Measurements from ENCODE around the gene DUSP5. TPM values are rescaled to one million over a fixed set of nuclear protein-coding genes. Genes with fewer than 3 reads are reported as not detected.

The DUSP5 gene
- total and polyA plus RNA-seq, 7 donors: 1.2 to 77.5 (median 2.1) TPM

- Histone ChIP-seq H3K4me3 (no peak overlapping the region), H3K27me3 (ENCODE audit: insufficient read depth in 3 of 3, low read length in 2 of 3) (no peaks in the 10 kb centered on the region), H3K36me3 (ENCODE audit: insufficient read depth in 1 of 2, low read depth in 1 of 2) (no peaks in the 10 kb centered on the region), H3K27ac (no peak overlapping the region), H3K9me3 (no peaks in the 10 kb centered on the region), H3K4me1 (no peaks in the 10 kb centered on the region)
- intact Hi-C loops (cut with DNase I): no loop called here
- WGBS, 3 donors: 72 to 84% (median 75%) methylated on average over 3 of the region's 3 CpGs
- DNase-seq (no peak), ATAC-seq (no peak)
- TF ChIP-seq CTCF (IDR thresholded peaks at IDR 0.05): no peak
Measured at GRCh38 chr10:110516815-110517492, 19.2 kb downstream of the DUSP5 start.

GRCh38 chr10:110522365-110522988 is 24.8 kb downstream of the DUSP5 start:
- ATAC-seq (no peak), DNase-seq (no peak)
- intact Hi-C loops (cut with DNase I): no loop called here
- H3K36me3 ChIP-seq (ENCODE audit: insufficient read depth in 1 of 2, low read depth in 1 of 2): no peaks in the 10 kb centered on the region
- no peak overlapping the region for H3K27ac ChIP-seq
- no peaks in the 10 kb centered on the region for H3K4me1 ChIP-seq
- WGBS, 3 donors: 91 to 98% (median 92%) methylated on average over 4 of the region's 4 CpGs
- H3K9me3 ChIP-seq: no peaks in the 10 kb centered on the region
- no peak for TF ChIP-seq CTCF (IDR thresholded peaks at IDR 0.05)
- H3K27me3 ChIP-seq (ENCODE audit: insufficient read depth in 3 of 3, low read length in 2 of 3): no peaks in the 10 kb centered on the region
- no peak overlapping the region for H3K4me3 ChIP-seq

- Histone ChIP-seq H3K27ac (no peak overlapping the region), H3K36me3 (ENCODE audit: insufficient read depth in 1 of 2, low read depth in 1 of 2) (no peaks in the 10 kb centered on the region), H3K4me3 (no peak overlapping the region), H3K27me3 (ENCODE audit: insufficient read depth in 3 of 3, low read length in 2 of 3) (no peaks in the 10 kb centered on the region), H3K4me1 (no peaks in the 10 kb centered on the region), H3K9me3 (no peaks in the 10 kb centered on the region)
- TF ChIP-seq CTCF (IDR thresholded peaks at IDR 0.05): no peak
- intact Hi-C loops (cut with DNase I): no loop called here
- WGBS, 3 donors: 63 to 76% (median 66%) methylated on average over 3 of the region's 3 CpGs
- ATAC-seq: no peak
- DNase-seq: no peak
Measured at GRCh38 chr10:110523736-110524135, 26.0 kb downstream of the DUSP5 start.

- H3K9me3 ChIP-seq: no peaks in the 10 kb centered on the region
- no peak for TF ChIP-seq CTCF (IDR thresholded peaks at IDR 0.05)
- intact Hi-C loops (cut with DNase I): no loop called here
- H3K27me3 ChIP-seq (ENCODE audit: insufficient read depth in 3 of 3, low read length in 2 of 3): no peaks in the 10 kb centered on the region
- no peaks in the 10 kb centered on the region for H3K36me3 ChIP-seq (ENCODE audit: insufficient read depth in 1 of 2, low read depth in 1 of 2)
- DNase-seq (no peak), ATAC-seq (no peak)
- WGBS, 3 donors: 86 to 94% (median 90%) methylated on average over 3 of the region's 3 CpGs
- H3K27ac ChIP-seq: no peak overlapping the region
- H3K4me3 ChIP-seq: no peak overlapping the region
- H3K4me1 ChIP-seq: no peaks in the 10 kb centered on the region
Measured at GRCh38 chr10:110524179-110524858, 26.6 kb downstream of the DUSP5 start.
